ENCODE data around the gene DLL1. TPM values are rescaled to one million over a fixed set of nuclear protein-coding genes. Genes with fewer than 3 reads are reported as not detected.
"Not testable (repeated sequence)": the region's sequence is repeated elsewhere in the genome, so short reads cannot be mapped to it uniquely, and the experiment has no call there.

Gene DLL1
- total RNA-seq, 1 donor from 2014 or later, result 1.8 TPM

DNA sequence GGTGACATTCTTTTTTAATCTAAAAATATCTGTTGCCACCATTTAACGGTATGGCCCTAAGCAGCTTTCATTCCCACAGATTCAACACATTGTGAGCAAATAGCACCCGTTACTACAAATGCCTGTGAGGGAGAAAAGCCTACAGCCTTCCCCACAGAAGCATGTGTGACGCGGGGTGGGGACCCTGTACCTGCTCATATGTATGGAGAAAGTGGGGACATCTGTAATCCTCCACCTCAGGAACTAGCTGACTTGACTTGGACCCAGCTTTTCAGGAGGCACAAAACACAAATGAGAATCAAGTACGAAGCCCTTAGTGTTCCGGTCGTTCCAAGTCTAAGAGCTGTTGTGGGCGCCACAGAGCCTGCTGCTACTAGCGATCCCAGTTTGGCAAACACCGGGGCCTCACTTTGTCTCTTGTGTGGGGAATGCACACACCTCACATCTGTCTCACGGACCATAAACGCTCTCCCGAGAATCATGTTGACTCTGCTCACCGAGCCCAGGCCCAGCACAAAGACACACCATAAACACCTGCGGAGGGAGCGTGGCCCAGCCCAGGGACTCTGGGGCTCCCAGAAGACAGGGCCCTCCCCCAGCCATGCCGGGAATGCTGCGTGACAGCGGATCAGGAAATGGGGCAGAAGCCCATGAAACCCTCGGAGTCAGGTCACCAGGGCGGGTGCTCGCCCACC lies 21.6 kb downstream of the DLL1 start:
- DNase-seq (ENCODE audit: low read depth, low spot score), result no peak

DNA sequence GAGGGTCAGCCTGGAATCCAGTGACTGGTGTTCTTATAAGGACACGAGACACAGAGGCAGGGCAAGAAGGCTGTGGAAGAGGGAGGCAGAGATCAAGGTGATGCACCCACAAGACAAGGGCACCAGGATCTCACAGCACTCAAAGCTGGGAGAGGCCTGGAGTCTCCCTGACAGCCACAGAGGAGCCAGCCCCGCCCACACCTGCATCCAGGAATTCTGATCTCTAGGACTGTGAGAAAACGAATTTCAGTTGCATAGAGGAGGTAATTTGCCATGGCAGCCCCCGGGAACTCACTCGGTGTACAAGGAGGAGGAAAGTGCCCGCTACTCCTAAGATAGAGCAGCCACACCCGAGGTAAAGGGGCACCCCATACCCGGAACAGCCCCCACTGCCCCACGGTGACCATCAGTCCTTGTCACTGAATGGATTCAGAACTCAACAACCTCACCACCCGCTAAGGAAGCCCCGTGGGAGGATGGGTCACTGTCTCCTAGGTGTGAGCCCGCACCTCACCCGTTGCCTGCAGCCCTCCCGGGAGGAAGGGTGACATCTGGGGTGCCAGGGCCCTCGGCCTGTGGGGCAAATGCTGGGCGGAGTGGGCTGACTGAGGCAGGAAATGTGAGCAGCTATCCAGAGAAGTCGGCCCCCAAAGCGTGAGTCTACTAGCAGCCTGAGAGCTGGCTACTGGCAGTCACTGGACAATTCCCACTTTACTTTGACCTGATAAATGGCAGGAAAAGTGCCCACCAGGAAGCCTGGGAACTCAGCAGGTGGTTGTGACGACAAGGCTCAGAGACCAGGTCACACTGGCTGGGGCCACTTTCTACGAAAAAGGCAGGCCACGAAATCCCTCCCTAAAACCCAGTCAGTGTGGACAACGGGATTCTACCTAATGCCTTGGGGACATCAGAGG lies 22.4 kb downstream of the DLL1 start:
- no peak for DNase-seq (ENCODE audit: low read depth, low spot score)

DNA sequence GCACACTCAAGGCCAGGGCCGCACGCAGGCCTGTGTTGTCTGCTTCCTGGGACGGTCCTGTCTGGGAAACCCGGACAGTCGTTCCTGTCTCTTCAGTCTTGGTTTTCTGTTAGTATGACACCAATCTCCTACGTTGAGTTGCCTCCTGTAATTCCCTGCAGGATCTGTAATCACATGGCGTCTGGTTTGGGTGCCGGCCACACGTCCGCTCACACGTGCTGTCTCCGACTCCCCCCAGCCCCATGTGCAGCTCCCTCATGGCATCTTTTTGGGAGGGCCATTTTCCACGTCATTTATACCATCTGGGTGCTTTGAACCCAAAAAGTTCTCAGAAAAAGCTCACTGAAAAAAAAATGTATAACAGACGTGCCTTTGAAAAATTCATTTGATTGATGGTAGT lies 23.2 kb downstream of the DLL1 start:
- no peak for DNase-seq (ENCODE audit: low read depth, low spot score)

DNA sequence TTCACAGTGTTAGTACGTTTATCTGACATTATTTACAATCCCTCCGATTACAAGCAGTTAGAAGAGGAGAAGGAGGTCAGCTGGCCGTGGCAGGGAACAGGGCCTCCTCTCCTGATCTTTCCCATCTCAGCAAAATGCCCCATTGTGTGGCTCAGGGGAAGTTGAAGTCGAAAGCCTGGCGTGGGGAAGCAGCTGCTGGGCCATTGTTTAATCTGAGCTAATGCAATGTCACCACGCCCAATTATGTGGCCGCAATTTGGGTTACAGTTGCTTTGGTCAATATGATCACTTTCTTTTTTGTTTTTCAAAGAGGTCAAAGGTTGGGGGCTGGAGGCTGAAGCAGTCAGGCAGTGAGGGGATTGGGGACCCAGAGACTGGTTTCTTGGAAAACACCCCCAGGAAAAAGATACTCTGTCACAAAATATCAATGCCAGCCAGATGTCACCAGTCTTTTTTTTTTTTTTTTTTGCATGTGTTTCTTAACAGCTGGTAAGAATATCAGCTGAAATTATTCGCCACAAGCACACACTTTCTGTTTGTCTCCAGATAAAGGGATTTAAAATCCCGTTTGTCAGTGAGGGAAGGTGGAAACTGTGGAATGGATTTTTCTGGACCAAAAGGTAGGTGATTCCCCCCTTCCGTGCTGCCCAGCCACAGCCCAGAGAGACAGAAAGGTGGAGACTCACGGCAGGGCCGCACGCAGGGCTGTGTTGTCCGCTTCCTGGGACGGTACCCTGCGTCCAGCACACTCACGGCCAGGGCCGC lies 24.6 kb downstream of the DLL1 start:
- DNase-seq (ENCODE audit: low read depth, low spot score), result no peak

DNA sequence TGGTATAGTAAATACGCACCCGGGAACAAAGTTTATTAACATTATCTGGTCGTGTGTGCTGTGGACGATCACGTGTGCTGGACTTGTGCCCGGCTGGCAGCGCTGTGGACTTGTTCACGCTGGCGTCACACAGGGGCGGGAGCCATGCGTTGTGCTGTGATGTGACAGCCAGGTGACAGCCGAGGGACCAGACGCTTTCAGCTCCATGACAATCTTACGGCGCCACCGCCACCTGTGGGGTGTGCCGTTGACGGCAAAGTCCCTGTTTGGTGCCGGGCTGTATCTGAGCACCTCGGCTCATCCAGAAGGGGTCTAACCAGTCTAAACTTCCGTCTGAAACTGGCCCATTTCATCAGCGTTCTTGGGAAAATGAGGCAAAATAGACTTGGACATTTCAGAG lies 25.2 kb downstream of the DLL1 start:
- no peak for DNase-seq (ENCODE audit: low read depth, low spot score)

DNA sequence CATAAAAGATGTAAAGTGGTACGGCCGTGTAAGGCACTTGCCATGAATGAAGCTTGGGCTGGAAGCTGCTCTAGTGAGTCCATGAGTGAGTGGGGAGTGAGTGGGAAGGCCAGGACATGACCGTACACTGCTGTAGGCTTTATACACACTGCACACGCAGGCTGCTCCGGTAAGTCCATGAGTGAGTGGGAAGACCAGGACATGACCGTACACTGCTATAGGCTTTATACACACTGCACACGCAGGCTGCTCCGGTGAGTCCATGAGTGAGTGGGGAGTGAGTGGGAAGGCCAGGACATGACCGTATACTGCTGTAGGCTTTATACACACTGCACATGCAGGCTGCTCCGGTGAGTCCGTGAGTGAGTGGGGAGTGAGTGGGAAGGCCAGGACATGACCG lies 26.2 kb downstream of the DLL1 start:
- DNase-seq (ENCODE audit: low read depth, low spot score), result not testable (repeated sequence)

DNA sequence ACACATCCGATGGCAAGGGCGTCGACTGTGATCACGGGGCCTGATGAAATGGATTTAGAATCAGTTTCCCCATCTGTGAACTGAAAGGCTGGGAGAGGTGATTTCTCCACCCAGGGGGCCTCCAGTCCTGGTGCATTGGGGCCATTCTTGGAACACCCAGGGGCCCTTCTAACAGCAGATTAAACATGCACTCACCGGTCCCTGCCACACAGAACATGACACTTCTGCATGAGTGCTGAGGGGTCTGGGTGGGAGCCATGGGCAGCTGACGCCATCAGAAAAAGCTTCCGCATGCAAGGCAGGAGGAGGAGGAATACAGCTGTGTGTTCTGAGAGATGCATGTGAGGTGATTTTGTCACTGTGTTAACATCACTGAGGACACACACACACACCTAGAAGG lies 26.8 kb downstream of the DLL1 start:
- no peak for DNase-seq (ENCODE audit: low read depth, low spot score)

DNA sequence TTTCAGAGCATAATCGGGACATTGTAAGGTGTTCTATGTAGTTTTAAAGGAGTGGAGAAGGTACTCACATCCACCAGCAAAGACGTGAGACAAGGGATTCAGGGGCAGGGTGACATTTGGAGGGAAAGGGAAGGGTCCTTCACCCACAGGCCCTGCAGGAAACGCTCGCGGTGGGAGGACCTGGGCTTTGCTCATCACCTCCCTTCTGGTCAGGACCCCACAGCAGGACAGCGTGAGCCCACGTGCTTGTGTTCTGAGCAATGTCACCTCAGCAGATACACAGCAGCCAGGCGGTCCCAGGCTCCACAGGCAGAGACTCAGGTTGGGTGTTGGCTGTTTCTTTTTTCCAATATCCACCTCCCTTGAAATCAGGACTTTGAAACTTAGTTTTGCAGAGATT lies 27.5 kb downstream of the DLL1 start:
- no peak for DNase-seq (ENCODE audit: low read depth, low spot score)

DNA sequence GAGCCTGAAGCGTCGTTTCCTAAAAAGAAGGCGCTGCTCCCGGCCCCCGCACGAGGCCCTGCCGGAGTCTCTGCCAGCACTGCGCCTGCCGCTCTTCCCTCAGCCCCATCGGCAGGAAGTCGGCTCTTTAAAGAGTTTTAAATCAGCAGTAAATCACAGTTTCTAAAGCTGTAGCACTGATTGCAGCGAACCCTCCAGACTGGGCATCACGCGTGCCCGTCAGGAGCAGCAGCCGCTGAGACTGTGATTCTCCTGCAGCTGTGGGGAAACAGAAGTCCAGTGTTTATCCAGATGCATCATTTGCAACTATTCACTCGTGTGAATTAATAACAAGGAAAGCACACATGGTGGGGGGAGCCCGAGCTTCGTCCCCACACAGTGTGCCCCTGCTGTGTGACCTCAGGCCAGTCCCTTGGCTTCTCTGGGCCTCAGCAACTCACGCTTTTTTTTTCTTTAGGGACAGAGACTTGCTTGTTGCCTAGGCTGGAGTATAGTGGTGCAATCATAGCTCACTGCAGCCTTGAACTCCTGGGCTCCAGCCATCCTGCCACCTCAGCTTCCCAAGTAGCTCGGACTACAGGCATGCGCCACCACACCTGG lies 28.3 kb downstream of the DLL1 start:
- DNase-seq (ENCODE audit: low read depth, low spot score), result no peak

DNA sequence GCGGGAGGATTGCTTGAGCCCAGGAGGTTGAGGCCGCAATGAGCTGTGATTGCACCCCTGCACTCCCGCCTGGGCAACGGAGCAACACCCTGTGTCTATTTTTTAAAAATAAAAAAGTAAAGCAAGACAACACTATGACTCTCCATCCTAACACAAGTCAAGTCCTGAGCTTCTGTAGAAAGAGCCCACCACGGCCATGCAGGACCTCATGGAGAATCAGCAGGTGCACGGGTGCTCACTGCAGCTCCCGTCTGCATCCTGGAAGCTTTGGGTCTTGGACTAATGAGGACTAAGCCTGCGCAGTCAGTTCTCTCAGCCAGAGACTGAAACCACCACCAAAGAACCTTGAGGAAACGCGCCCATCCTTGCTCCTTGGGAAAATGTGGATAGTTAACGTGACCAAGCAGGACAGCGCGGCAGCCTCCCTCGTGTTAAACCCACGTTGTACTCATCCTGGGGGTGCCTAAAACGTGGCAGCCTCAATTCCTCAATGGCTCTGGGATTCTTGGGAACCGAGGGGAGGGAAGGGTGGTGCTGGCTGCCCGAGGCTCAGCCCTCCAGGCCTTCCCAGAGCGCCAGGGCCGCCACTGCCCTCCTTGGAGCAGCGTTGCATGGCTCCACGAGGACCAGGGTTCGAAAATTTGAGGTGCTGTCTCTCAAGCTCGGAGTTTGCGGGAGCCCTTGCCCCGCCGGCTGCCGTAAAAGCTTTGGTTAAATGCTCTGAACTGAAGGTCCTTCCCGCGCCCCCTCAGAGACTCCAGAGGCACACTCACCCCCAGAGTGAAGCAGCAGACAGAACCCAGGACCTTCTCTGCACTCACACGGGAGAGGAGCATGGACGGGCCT lies 29.0 kb downstream of the DLL1 start:
- DNase-seq (ENCODE audit: low read depth, low spot score), result no peak

DNA sequence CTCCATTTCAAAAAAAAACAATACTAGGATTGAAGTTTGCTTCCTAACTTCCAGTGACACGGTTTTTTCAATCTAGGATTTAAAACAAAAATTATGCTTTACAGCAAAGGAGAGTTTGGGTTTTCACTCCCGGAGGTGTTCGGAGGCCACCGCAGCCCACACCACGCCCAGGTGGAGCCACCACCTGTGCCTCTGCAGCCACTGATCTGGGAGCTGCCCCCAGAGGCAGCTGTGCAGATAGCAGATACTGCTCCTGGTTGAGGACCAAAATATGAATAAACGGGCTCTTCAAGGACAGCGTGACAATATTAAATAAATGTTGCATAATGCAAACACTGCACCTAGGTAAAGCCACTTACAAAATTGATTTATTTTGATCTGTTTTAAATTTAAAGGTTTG lies 30.2 kb downstream of the DLL1 start:
- no peak for DNase-seq (ENCODE audit: low read depth, low spot score)

DNA sequence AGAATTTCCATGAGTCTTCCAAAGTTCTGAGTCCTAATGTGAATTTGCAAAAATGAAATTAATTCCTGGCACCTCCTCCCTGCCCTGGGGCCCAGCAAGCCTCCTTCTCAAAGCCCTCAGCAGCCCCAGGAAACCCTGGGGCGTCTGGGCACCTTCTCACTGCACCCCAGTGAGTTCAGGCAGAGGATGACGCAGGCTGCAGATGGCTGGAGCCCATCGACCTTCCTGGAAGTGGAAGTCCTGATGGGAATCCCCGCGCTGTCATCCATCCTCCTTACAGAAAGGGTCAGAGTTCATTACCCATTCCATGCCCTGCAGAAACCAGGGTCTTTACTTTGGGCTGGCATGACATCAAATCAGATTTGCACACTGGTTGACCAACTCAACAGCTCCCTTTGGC lies 31.6 kb downstream of the DLL1 start:
- DNase-seq (ENCODE audit: low read depth, low spot score), result no peak

DNA sequence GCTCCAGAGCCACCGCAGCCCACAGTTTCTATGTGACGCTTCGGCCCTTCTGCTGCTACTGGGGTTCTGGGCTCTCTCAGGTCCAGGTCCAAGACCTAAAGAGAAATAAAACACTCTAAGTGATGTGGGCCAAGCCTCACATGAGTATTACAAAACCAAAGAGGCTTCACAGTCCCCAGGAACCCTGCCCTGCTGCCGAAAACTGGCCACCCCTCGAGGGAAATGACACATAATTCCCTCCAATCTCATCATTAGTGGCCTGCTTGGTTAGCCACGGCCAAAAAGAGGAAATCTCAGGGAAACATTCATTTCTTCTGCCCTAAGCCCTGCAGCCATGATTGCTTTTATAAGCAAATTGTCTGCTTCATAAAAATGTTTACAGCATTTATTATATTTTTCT lies 32.5 kb downstream of the DLL1 start:
- DNase-seq (ENCODE audit: low read depth, low spot score), result no peak

DNA sequence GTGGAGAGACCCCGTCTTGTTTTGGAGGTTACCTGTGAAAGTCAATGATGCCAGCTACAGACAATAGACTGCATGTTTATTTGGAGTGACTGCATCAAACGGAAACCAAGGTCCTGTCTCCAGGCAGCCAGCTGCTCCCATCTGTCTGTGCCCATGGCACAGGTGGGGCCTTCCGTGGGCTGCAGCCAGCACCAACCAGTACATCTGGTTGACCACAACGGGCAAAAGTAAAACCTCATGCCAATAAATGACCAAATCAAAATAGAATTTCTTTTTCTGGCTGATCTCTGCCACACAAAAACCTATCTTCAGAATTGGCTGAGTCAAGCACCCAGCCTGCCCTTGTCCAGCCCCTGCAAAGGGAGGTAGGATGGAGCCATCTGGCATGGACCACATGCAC lies 33.5 kb downstream of the DLL1 start:
- no peak for DNase-seq (ENCODE audit: low read depth, low spot score)

DNA sequence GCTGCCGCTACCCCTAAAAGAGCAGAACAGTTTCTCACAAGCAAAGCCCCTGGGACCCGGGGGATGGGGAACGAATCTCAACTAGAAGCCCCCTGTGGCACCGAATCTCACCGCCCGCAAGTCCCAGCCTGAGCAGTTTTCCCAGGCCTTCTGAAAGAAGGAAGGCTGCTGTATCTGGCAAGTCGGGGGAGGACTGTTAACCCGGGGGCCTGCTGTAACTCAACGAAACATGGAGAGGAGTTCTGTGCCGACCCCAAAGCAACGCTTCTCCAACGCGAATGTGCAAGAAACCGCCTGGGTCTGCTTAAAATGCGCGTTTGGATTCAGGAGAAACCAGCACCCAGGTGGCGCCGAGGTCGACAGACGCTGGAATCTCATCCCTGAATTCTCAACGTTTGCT lies 34.2 kb downstream of the DLL1 start:
- no peak for DNase-seq (ENCODE audit: low read depth, low spot score)

DNA sequence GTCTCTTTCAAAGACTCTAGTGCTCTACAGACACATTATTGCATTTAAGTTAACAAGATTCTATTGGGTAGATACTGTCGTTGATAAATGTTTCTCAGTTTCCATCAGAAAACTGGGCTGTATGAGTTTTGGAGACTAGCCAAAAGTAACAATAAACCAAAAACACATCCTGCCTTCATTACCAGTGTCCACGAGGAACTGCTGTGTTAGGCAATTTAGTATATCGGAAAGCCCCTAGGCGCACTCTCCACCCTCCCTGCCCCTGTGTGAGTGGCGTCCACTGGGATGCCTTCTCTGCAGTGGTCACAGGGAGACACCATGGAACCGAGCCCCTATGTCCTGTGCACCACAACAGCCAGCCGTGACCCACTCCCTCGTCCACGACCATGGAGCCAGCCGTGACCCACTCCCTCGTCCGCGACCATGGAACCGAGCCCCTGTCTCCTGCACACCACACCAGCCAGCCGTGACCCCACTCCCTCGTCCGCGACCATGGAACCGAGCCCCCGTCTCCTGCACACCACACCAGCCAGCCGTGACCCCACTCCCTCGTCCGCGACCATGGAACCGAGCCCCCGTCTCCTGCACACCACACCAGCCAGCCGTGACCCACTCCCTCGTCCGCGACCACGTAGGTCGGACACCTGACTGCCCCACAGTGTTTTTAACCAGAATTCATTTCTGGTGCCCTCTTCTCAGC lies 35.3 kb downstream of the DLL1 start:
- no peak for DNase-seq (ENCODE audit: low read depth, low spot score)

DNA sequence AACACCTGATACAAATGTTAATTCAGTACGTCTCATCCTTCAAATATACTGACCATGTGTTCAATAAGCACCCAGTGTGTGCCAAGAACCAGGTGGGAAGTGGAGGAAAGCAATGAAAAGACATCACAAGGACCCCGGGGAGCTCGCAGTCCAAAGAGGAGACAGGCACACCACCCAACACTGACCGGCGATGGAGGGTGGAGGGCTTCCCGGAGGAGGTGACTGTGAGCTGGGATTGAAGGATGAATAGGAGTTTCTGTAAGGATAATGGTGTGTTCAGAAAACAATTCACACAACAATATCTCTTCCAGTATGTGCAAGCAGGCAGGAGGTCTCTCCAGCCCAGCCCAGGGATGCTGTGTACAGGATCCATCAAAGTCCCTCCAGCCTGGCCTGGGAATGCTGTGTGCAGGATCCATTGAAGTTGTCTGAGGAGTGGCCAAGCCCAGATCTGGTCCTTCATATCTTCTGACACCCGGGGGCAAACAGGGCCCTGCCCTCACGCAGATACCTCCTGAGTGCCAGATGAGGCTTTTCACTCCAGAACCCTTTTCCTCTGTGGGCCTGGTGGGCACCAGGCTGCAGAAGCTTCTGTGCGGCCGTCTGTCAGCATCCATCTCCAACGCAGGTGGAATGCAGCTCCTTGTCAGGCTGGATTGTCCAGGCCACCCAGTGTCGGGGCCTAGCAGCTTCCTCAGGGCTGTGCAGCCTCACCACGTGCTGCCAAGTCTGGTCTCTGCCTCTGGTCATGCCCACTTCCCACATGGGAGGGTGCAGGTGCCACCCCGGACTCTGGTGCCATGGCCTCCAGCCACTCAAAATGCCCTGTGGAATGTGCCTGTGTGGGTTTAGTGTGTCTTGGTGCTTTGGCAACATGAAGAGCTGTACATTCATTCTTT lies 36.3 kb downstream of the DLL1 start:
- DNase-seq (ENCODE audit: low read depth, low spot score), result no peak

DNA sequence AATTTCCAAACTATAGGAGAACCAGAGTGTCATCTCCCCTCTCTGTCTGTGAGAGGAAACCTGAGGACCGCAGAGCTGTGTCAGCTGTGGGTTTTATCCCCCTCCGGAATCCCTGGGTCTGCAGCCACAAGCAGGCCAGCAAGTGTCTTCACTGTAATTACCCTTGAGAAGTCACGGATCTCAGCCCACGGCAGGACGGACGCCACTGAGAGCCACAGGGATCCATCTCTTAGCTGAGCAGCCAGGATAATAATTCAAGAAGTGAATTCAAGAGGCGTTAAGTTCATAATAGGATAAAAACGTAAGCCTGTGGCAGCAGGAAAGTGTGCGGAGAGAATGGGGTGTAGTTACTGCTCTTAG lies 37.0 kb downstream of the DLL1 start:
- no peak for DNase-seq (ENCODE audit: low read depth, low spot score)

DNA sequence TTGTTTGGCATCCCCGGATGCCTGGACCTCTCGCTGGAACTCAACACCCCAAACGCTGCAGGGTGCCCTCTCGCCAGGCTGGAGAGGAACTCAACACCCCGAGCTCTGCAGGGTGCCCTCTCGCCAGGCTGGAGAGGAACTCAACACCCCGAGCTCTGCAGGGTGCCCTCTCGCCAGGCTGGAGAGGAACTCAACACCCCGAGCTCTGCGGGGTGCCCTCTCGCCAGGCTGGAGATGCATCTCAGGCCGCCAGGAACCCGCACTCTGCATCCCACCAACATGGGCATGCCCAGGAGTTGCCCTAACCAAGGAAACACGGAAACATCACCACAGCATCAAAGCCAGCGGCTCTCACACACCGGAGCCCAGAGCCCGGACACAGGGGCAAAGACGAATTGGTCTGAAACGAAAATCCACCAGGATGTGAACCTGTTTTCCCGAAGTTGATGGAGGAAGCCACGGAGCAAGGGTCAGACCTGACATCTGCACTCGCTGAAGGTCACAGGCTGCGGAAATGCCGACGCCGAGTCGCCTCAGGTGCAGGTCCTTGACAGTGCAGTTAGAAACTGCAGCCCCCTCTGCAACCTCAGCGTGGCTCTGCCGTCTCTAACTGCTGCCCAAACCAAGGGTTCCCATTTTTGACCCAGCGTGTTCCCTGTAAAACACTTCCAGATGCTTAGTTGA lies 37.5 kb downstream of the DLL1 start:
- DNase-seq (ENCODE audit: low read depth, low spot score), result no peak
